ENCODE data around the gene PSMA6.
"Not testable (repeated sequence)": the region's sequence is repeated elsewhere in the genome, so short reads cannot be mapped to it uniquely, and the experiment has no call there.

Gene PSMA6

GRCh38 chr14:35319509-35319908 lies 27.3 kb downstream of the PSMA6 start:
- DNase-seq (ENCODE audit: low read depth in 2 of 3, low spot score in 1 of 3) = no peak

DNA sequence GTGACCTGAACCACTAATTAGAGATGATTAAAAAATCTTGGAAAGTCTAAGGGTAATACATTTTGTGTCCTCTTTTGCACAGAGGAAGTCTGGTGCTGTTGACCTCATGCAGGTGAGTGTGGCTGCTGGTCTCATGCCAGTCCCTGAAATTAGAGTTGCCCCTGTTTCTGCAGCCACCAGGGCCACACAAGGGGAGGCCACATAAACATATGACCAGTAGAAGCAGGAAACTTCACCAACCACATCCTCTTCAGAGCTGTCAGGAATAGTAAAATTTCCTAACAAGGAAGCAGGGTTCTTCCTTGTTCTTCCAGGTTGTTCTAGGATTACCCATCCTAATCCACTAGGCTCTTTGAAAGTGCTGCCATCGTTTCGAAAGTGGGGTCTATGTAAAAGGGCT lies 28.3 kb downstream of the PSMA6 start:
- no peak for DNase-seq (ENCODE audit: low read depth in 2 of 3, low spot score in 1 of 3)

- DNase-seq (ENCODE audit: low read depth in 2 of 3, low spot score in 1 of 3) = no peak
Observed at GRCh38 chr14:35326375-35326774, 34.2 kb downstream of the PSMA6 start.

DNA sequence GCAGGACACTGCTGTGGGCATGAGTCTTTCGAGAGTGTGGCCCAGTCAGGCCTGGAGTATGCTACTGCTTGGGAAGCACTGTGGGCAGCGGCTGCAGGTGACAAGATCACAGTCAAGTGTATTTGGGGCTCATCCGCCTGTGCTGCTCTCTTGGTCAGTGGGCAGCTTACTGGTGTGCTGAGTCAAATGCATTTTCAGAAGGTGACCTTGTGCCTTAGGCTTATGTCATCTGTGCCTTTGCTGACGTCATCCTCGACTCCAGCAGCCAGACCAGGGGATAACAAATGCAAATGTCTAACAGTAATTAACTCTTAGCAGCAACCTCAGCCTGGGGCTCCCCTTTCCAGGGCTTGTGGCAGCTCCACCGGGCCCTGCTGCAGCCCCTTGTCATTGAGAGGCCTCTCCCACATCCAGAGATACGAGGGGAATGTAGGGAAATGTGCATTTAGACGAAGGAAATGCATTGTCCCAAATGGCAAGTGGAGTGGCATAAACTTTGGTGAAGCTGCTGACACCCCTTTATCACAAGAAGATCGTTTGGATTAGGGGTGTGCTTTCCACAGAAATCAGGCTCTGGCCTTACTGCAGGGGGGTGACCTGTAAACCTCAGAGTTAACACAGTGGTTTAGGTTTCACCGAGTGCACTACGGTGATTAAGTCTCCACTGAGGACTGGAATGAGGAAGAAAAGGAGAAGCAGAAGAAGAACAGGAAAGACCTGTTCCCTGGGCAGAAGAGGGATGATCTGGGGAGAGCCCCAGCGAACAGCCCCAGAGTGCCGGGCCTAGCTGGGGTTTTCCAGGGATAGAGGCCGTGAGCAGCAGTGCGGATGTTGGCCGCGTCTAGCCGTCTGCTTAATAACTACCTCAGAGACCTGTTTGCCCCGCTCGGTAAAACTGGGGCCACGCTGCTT lies 39.7 kb downstream of the PSMA6 start:
- DNase-seq (ENCODE audit: low read depth in 2 of 3, low spot score in 1 of 3) = no peak

- peak; percentile 40 to 49 (median 44) for DNase-seq (ENCODE audit: low read depth in 2 of 3, low spot score in 1 of 3)
Observed at GRCh38 chr14:35332517-35333263, 40.5 kb downstream of the PSMA6 start.

GRCh38 chr14:35333264-35333730 lies 41.1 kb downstream of the PSMA6 start:
- no peak for DNase-seq (ENCODE audit: low read depth in 2 of 3, low spot score in 1 of 3)

DNA sequence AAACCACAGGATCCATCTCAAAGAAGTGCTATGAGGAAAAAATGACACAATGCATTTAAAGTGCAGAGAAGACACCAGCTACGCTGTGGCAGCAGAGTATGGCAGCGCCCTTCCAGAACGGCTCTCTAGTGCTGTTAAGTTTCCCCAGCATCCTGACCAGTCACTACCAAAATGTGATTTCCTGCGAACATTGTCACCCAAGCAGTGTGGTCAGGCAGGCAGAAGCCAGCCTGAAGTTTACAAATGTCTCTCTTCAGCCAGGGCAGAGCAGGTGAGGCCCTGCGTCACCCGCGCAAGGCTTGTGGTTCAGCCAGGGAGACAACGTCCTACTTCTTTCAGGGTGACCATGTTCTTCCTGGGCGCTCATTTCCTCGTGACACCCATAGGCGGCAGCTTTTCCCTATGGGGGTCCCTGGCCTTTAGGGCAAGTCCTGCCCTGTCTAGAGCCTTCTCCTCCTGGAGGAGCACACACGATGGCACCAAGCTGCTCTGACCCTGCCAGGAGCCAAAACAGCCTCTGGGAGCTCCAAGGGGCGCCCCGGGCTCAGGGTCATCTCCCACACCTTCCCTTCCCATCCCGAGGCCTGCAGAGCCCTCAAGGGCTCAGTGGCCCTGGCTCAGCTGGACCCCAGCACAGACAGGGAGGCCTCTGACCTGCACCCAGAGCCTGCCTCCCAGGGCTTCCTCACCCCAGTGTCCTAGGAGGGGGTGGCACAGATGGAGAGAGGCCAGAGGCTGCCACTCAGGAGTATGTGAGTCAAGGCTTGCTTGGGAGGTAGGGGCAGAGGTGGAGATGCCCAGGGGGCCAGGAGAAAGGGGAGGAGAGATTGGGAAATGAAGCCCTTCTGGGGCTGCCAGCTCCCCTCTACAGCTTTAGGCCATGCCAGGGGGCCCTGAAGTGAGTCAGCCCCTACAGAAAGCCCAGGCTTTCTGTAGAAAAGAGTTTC lies 41.9 kb downstream of the PSMA6 start:
- DNase-seq (ENCODE audit: low read depth in 2 of 3, low spot score in 1 of 3) = peak in 1 of 3 donors; percentile 14

DNA sequence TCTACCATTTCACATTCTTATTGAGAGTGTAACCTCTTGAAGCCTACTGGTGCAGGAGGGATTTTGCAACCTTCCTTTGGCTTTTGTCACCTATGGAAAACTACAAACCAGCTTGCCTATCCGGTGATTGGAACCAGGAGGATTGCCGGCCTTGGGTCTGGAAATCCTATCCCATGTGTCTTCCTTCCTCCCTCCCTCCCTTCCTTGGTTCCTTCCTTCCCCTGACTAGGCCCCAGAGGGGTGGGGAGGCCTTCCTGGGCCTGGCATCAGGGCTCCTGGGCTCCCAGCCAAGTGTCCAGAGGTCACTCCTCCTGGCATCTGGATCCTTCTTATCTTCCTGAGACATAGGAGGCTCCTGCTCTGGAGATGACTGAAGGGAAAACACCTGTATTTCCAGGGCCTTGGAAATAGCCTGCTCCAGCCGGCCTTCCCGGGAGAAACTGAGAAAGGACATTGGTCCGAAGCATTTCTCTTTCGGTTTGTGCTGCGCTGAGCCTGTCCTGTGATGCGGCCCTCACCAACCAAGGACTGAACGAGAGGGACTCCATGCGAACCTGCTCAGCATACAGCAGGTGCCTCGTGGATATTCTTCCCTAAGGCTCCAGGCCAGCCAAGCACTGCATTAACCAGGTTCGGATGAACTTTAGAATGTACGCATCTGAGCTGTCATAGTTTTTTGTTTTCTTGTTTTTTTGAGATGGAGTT lies 43.4 kb downstream of the PSMA6 start:
- DNase-seq (ENCODE audit: low read depth in 2 of 3, low spot score in 1 of 3) = no peak

GRCh38 chr14:35336171-35336493 lies 44.0 kb downstream of the PSMA6 start:
- not testable (repeated sequence) for DNase-seq (ENCODE audit: low read depth in 2 of 3, low spot score in 1 of 3)

DNA sequence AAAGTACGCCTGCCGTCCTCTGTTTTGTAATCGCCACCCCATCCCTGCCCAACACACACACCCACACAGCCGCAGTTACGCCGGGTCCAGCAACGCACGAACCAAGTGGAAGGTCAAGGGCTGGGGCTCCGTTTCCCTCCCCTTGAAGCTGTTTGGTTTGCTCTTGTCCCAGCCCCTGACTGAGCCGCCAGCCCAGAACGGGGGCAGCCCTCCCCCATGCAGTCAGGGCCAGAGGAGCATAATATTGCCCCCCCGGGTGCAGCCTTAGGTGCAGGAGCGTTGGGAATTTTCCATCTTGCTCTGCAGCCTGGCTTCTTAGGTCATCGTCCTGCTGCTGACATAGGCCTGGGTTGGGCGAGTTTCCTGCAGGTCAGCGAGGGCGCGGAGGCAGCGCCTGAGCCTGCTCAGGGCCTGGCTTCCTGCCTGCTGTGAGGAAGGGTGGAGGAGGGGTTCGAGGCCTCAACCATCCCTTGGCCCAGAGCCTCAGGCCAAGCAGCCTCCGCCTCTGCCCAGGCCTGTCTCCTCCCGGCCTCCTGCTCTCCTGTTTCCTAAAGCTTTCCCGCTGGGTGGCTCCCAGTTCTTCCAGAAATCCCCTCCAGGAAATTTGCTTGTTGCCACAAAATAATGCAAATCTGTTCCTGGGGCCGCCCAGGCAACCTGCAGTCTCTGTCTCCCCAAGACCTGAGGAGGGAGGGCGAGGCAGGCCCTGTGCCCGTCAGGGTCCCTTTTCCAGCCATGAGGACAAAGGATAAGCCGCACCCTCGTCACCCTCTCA lies 44.5 kb downstream of the PSMA6 start:
- no peak for DNase-seq (ENCODE audit: low read depth in 2 of 3, low spot score in 1 of 3)

GRCh38 chr14:35337269-35338255 lies 45.4 kb downstream of the PSMA6 start:
- no peak for DNase-seq (ENCODE audit: low read depth in 2 of 3, low spot score in 1 of 3)

DNA sequence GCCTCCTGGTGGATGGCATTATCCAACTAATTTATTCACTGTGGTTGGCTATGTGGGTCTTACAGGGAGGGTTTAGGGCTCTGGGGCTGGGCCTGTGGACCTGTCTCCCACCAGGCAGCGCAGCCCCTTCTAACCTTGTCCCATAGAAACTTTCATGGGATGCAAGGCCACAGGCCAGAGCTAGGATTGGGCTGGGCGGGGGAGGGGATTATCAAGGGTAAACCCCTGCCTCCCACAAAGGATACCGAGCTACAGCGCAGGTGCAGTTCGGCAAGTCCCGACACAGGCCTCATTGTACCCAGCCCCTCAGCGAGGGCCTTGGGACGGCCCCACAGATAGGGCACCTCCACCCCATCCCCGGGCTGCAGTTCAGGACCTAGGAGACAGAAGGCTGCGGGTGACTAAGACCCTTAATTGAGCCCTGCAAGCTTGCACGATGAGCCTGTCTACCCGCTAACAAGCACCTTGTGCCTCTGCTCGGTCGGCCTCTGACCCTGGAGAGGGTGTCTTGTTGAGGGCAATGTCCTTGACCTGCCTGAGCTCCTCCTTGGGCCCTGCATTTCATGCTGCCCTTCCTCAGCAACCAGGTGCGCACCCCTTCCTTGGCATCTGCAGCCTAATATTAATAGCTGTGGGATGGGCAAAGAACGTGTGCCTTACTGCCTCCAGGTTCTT lies 46.7 kb downstream of the PSMA6 start:
- no peak for DNase-seq (ENCODE audit: low read depth in 2 of 3, low spot score in 1 of 3)

DNA sequence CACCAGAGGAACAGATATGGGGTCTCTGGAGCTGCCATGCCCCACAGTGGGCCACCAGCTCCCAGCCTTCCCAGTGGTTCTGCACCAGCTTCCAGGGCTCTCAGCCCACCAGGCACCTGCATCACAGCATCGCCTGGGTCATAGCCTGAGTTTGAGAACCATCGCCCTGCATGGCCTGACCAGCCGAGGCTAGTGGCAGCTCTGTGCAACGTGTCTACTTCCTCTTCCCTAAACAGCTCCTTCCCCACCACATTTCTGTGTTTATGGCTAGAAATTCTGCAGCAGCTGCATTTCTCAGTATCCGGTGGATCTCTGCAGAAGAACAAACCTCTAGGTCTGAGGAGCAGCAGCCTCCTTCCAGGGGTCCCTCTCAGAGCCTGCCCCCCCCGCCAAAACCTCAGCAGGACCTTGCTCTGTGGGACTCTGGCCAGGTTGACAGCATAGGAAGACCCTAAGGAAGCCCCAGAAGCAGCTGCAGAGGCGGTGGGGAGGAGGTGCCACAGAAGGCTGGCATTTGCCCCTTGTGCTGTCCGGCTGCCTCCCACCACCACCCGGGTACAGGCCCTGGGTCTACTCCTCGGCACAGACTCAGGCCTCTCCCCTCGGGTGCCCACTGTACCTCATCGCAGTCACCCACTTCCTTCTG lies 47.7 kb downstream of the PSMA6 start:
- DNase-seq (ENCODE audit: low read depth in 2 of 3, low spot score in 1 of 3) = no peak

GRCh38 chr14:35340616-35341453 lies 48.7 kb downstream of the PSMA6 start:
- DNase-seq (ENCODE audit: low read depth in 2 of 3, low spot score in 1 of 3) = no peak

- no peak for DNase-seq (ENCODE audit: low read depth in 2 of 3, low spot score in 1 of 3)
Observed at GRCh38 chr14:35341454-35341750, 49.2 kb downstream of the PSMA6 start.

GRCh38 chr14:35341751-35342488 lies 49.7 kb downstream of the PSMA6 start:
- no peak for DNase-seq (ENCODE audit: low read depth in 2 of 3, low spot score in 1 of 3)
